ENCODE data around the gene CAP2.

The CAP2 gene

GRCh38 chr6:17505767-17506280, 112.4 kb downstream of the CAP2 start:
- H3K27me3 ChIP-seq = no peaks in the 10 kb centered on the region
- no peak for TF ChIP-seq Cebpa-rat (IDR thresholded peaks at IDR 0.05)
- H3K4me2 ChIP-seq = no peak overlapping the region
- H3K9me3 ChIP-seq (replicated peaks in 1 of 11) = peaks cover 0 to 20% (median 9%) of the 10 kb centered on the region in 11 experiments; a peak in 11 of 22 replicates
- H3K36me3 ChIP-seq = peaks cover 0 to 38% (median 13%) of the 10 kb centered on the region in 11 experiments; a peak in 10 of 22 replicates
- no peak overlapping the region for H3K4me3 ChIP-seq
- no peak overlapping the region for H3K9ac ChIP-seq
- no peak overlapping the region for H3K27ac ChIP-seq
- no peaks in the 10 kb centered on the region for H3K4me1 ChIP-seq
- H4K20me1 ChIP-seq = no peaks in the 10 kb centered on the region; a peak in 1 of 22 replicates

GRCh38 chr6:17506531-17506930, 113.1 kb downstream of the CAP2 start:
- no peaks in the 10 kb centered on the region for H3K4me1 ChIP-seq
- no peak overlapping the region for H3K27ac ChIP-seq
- no peak for TF ChIP-seq Cebpa-rat (IDR thresholded peaks at IDR 0.05)

GRCh38 chr6:17506962-17507361, 113.6 kb downstream of the CAP2 start:
- Histone ChIP-seq H3K4me2 (no peak overlapping the region), H3K9me3 (replicated peaks in 1 of 11) (peaks cover 0 to 22% (median 10%) of the 10 kb centered on the region in 11 experiments; a peak in 12 of 22 replicates), H3K4me3 (no peak overlapping the region), H3K36me3 (peaks cover 0 to 47% (median 13%) of the 10 kb centered on the region in 11 experiments; a peak in 11 of 22 replicates), H3K4me1 (no peaks in the 10 kb centered on the region), H3K9ac (no peak overlapping the region), H3K27ac (no peak overlapping the region), H4K20me1 (no peaks in the 10 kb centered on the region), H3K27me3 (no peaks in the 10 kb centered on the region)
- no peak for TF ChIP-seq Cebpa-rat (IDR thresholded peaks at IDR 0.05)

More at GRCh38 chr6:17506531-17506930, 113.1 kb downstream of the CAP2 start:
- Histone ChIP-seq H3K9me3 (replicated peaks in 1 of 11) (peaks cover 0 to 22% (median 10%) of the 10 kb centered on the region in 11 experiments; a peak in 12 of 22 replicates), H3K9ac (no peak overlapping the region), H3K27me3 (no peaks in the 10 kb centered on the region), H3K36me3 (peaks cover 0 to 45% (median 13%) of the 10 kb centered on the region in 11 experiments; a peak in 11 of 22 replicates), H4K20me1 (no peaks in the 10 kb centered on the region; a peak in 1 of 22 replicates), H3K4me3 (no peak overlapping the region), H3K4me2 (no peak overlapping the region)

- Histone ChIP-seq H3K4me2 (no peak overlapping the region), H3K4me3 (no peak overlapping the region), H3K9ac (no peak overlapping the region), H3K4me1 (peaks cover 0 to 5% (median 2%) of the 10 kb centered on the region in 10 experiments; a peak in 6 of 20 replicates), H3K27me3 (no peaks in the 10 kb centered on the region), H3K27ac (0 out of 22 replicates have a peak overlapping the region, but pooled peaks of 1 of the 11 experiments have one; percentile 3), H3K36me3 (peaks cover 0 to 81% (median 27%) of the 10 kb centered on the region in 11 experiments; a peak in 15 of 22 replicates), H4K20me1 (no peaks in the 10 kb centered on the region), H3K9me3 (replicated peaks in 1 of 11) (peaks cover 0 to 30% (median 11%) of the 10 kb centered on the region in 11 experiments; a peak in 12 of 22 replicates)
- TF ChIP-seq Cebpa-rat (IDR thresholded peaks at IDR 0.05) = no peak
These were observed 117.7 kb downstream of the CAP2 start for GRCh38 chr6:17511084-17511483.

- Histone ChIP-seq H3K4me1 (peaks cover 0 to 5% (median 2%) of the 10 kb centered on the region in 10 experiments; a peak in 6 of 20 replicates), H3K9me3 (replicated peaks in 1 of 11) (peaks cover 0 to 30% (median 11%) of the 10 kb centered on the region in 11 experiments; a peak in 12 of 22 replicates), H3K27ac (no peak overlapping the region), H4K20me1 (no peaks in the 10 kb centered on the region), H3K4me3 (no peak overlapping the region), H3K27me3 (no peaks in the 10 kb centered on the region), H3K4me2 (no peak overlapping the region), H3K9ac (no peak overlapping the region), H3K36me3 (peaks cover 0 to 81% (median 27%) of the 10 kb centered on the region in 11 experiments; a peak in 15 of 22 replicates)
- TF ChIP-seq Cebpa-rat (IDR thresholded peaks at IDR 0.05) = no peak
These were observed 118.2 kb downstream of the CAP2 start for GRCh38 chr6:17511580-17511979.

GRCh38 chr6:17519120-17519519, 125.7 kb downstream of the CAP2 start:
- TF ChIP-seq Cebpa-rat (IDR thresholded peaks at IDR 0.05) = no peak
- no peak overlapping the region for H3K27ac ChIP-seq

GRCh38 chr6:17525637-17526036, 132.2 kb downstream of the CAP2 start:
- H3K36me3 ChIP-seq = peaks cover 0 to 30% (median 0%) of the 10 kb centered on the region in 11 experiments; a peak in 5 of 22 replicates
- H3K9ac ChIP-seq = no peak overlapping the region
- H3K9me3 ChIP-seq (replicated peaks in 1 of 11) = peaks cover 0 to 12% (median 0%) of the 10 kb centered on the region in 11 experiments; a peak in 3 of 22 replicates
- H4K20me1 ChIP-seq = no peaks in the 10 kb centered on the region
- no peaks in the 10 kb centered on the region for H3K27me3 ChIP-seq
- H3K4me1 ChIP-seq = peaks cover 0 to 6% (median 0%) of the 10 kb centered on the region in 10 experiments; a peak in 3 of 20 replicates
- no peak overlapping the region for H3K4me2 ChIP-seq
- no peak overlapping the region for H3K27ac ChIP-seq
- no peak overlapping the region for H3K4me3 ChIP-seq
- TF ChIP-seq Cebpa-rat (IDR thresholded peaks at IDR 0.05) = no peak

More at GRCh38 chr6:17519120-17519519, 125.7 kb downstream of the CAP2 start:
- no peaks in the 10 kb centered on the region for H4K20me1 ChIP-seq
- no peaks in the 10 kb centered on the region for H3K27me3 ChIP-seq
- H3K9me3 ChIP-seq (replicated peaks in 1 of 11) = peaks cover 0 to 8% (median 0%) of the 10 kb centered on the region in 11 experiments; a peak in 3 of 22 replicates
- H3K36me3 ChIP-seq = peaks cover 0 to 39% (median 13%) of the 10 kb centered on the region in 11 experiments; a peak in 13 of 22 replicates
- H3K4me1 ChIP-seq = no peaks in the 10 kb centered on the region
- no peak overlapping the region for H3K9ac ChIP-seq
- no peak overlapping the region for H3K4me3 ChIP-seq
- no peak overlapping the region for H3K4me2 ChIP-seq

- no peaks in the 10 kb centered on the region for H4K20me1 ChIP-seq
- H3K9me3 ChIP-seq (replicated peaks in 1 of 11) = peaks cover 0 to 12% (median 0%) of the 10 kb centered on the region in 11 experiments; a peak in 3 of 22 replicates
- peaks cover 0 to 29% (median 0%) of the 10 kb centered on the region in 11 experiments; a peak in 3 of 22 replicates for H3K36me3 ChIP-seq
- H3K4me1 ChIP-seq = peaks cover 0 to 6% (median 0%) of the 10 kb centered on the region in 10 experiments; a peak in 3 of 20 replicates
- no peaks in the 10 kb centered on the region for H3K27me3 ChIP-seq
- H3K27ac ChIP-seq = no peak overlapping the region
- no peak overlapping the region for H3K4me2 ChIP-seq
- no peak overlapping the region for H3K4me3 ChIP-seq
- TF ChIP-seq Cebpa-rat (IDR thresholded peaks at IDR 0.05) = no peak
- H3K9ac ChIP-seq = no peak overlapping the region
These were observed 133.7 kb downstream of the CAP2 start for GRCh38 chr6:17527076-17527475.

- Histone ChIP-seq H3K4me2 (peak overlapping the region in 2 of 11 experiments; percentile 6 to 14; a peak in 1 of 22 replicates), H3K9ac (no peak overlapping the region), H3K4me3 (no peak overlapping the region), H3K27me3 (no peaks in the 10 kb centered on the region), H3K36me3 (peaks cover 0 to 28% (median 0%) of the 10 kb centered on the region in 11 experiments; a peak in 5 of 22 replicates), H4K20me1 (no peaks in the 10 kb centered on the region), H3K27ac (no peak overlapping the region), H3K9me3 (replicated peaks in 1 of 11) (peaks cover 0 to 5% (median 0%) of the 10 kb centered on the region in 11 experiments; a peak in 4 of 22 replicates), H3K4me1 (peaks cover 0 to 6% (median 0%) of the 10 kb centered on the region in 10 experiments; a peak in 3 of 20 replicates)
- no peak for TF ChIP-seq Cebpa-rat (IDR thresholded peaks at IDR 0.05)
These were observed 137.0 kb downstream of the CAP2 start for GRCh38 chr6:17530321-17530835.
